Calu3 (cell line): ENCODE measurements around the gene SLC2A1. TPM values are rescaled to one million over a fixed set of nuclear protein-coding genes. Genes with fewer than 3 reads are reported as not detected.

ENCODE experiments used
- BruUV-seq: library from RNA; stranded (reverse); fragments of 400-500 nt; replicated peaks from 2 replicates; lab custom pipeline; 2021; lab: Mats Ljungman, UMichigan
- CTCF ChIA-PET: fragments of 300-600 bp; sonication (Branson Sonifier 250); formaldehyde crosslinking; loops from one replicate; lab custom pipeline; 2022; ENCODE audit warnings: antibody characterized with exemption; lab: Charles Lee
- DNase-seq: peaks from one replicate; pipeline ENCODE4 v3.0.0; 2022
- H3K27ac Mint-ChIP-seq: one replicate; pipeline ENCODE4 v1.8.0; 2022; ENCODE audit warnings: mixed read lengths; ENCODE audit not compliant: unreplicated experiment
- H3K27me3 Mint-ChIP-seq: one replicate; pipeline ENCODE4 v1.8.0; 2022; ENCODE audit warnings: mixed read lengths; ENCODE audit not compliant: unreplicated experiment
- H3K36me3 Mint-ChIP-seq: one replicate; pipeline ENCODE4 v1.8.0; 2022; ENCODE audit warnings: mild to moderate bottlenecking, moderate library complexity, mixed read lengths; ENCODE audit not compliant: insufficient read depth, unreplicated experiment
- H3K4me1 Mint-ChIP-seq: one replicate; pipeline ENCODE4 v1.8.0; 2022; ENCODE audit warnings: mild to moderate bottlenecking, low read depth, mixed read lengths; ENCODE audit not compliant: unreplicated experiment
- H3K4me3 Mint-ChIP-seq: one replicate; pipeline ENCODE4 v1.8.0; 2022; ENCODE audit warnings: mild to moderate bottlenecking, low read depth, moderate library complexity, mixed read lengths; ENCODE audit not compliant: unreplicated experiment
- H3K9me3 Mint-ChIP-seq: one replicate; pipeline ENCODE4 v1.8.0; 2022; ENCODE audit warnings: low read depth, mixed read lengths; ENCODE audit not compliant: unreplicated experiment
- intact Hi-C: fragments of 100-400 bp; cut with micrococcal nuclease; formaldehyde crosslinking; loops from one replicate; pipeline ENCODE4 v1.10.0; 2022; ENCODE audit not compliant: unreplicated experiment
- total RNA-seq: library from RNA; stranded (reverse); gene quantifications from 2 replicates; pipeline ENCODE4 v1.2.3, GENCODE V29; 2022
- TF ChIP-seq, protein P1 (sequence below): fragments of 200-600 bp; IDR thresholded peaks from one replicate; pipeline ENCODE4 v1.8.0; 2022; ENCODE audit warnings: antibody characterized with exemption; ENCODE audit not compliant: unreplicated experiment

The SLC2A1 gene
- total RNA-seq, 1 experiment from 2014 or later = 183 TPM

DNA sequence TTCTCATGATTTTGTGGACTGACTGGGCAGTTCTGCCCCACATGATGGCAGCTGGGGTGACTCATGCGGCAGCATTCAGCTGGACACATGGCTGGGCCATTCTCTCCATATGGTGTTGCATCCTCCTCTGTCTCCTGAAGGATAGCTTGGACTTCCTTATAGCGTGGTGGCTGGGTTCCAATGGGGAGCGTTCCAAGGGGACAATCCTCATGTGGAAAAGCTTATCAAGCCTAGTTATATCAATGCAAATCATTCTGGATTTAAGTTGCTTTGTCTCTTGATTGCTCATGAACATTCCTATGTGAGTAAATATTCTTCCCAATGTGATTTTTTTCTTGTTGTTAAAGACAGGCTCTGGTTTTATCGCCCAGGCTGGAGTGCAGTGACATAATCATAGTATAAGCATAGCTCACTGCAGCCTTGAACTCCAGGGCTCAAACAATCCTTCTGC lies 13.2 kb upstream of the SLC2A1 start:
- H3K36me3 Mint-ChIP-seq = peaks cover 6% of the 10 kb centered on the region
- H3K4me3 Mint-ChIP-seq = no peak overlapping the region
- no peaks in the 10 kb centered on the region for H3K27me3 Mint-ChIP-seq
- no TSS peak for BruUV-seq
- CTCF ChIA-PET = interaction anchor here (0.7 to 0.9 kb wide), 2 partner anchors 40 to 44 kb away, joined by 4 to 6 read pairs; no protein-coding TSS in a partner anchor
- intact Hi-C loops = no loop called here
- TF ChIP-seq, protein P1, sequence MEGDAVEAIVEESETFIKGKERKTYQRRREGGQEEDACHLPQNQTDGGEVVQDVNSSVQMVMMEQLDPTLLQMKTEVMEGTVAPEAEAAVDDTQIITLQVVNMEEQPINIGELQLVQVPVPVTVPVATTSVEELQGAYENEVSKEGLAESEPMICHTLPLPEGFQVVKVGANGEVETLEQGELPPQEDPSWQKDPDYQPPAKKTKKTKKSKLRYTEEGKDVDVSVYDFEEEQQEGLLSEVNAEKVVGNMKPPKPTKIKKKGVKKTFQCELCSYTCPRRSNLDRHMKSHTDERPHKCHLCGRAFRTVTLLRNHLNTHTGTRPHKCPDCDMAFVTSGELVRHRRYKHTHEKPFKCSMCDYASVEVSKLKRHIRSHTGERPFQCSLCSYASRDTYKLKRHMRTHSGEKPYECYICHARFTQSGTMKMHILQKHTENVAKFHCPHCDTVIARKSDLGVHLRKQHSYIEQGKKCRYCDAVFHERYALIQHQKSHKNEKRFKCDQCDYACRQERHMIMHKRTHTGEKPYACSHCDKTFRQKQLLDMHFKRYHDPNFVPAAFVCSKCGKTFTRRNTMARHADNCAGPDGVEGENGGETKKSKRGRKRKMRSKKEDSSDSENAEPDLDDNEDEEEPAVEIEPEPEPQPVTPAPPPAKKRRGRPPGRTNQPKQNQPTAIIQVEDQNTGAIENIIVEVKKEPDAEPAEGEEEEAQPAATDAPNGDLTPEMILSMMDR = no peak
- DNase-seq = no peak
- H3K27ac Mint-ChIP-seq = no peak overlapping the region
- peaks cover 42% of the 10 kb centered on the region for H3K4me1 Mint-ChIP-seq
- no peaks in the 10 kb centered on the region for H3K9me3 Mint-ChIP-seq

DNA sequence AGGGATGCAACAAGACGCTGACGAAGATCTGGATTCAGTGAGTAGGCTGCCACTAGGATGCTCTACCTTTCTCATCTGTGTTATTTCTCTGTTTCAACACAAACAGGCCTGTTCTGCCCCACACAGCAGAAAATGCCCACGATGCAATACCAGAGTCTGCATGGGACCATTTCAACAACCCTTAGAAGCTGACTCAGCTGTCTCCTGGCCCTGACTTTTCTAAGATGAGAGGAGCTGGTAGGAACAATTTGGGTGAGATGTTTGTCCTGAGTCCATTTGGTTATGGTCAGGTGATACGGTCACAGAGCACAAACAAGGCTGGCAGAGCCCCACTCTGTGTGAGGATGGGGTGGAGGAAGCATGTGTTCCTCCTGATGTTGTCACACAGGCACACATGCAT lies 11.5 kb upstream of the SLC2A1 start:
- Mint-ChIP-seq H3K9me3 (no peaks in the 10 kb centered on the region), H3K4me1 (peaks cover 35% of the 10 kb centered on the region), H3K27me3 (no peaks in the 10 kb centered on the region), H3K36me3 (peaks cover 7% of the 10 kb centered on the region), H3K27ac (no peak overlapping the region), H3K4me3 (no peak overlapping the region)
- intact Hi-C loops = no loop called here
- CTCF ChIA-PET = no interaction called here
- TF ChIP-seq, protein P1 = no peak
- DNase-seq = no peak
- no TSS peak for BruUV-seq

DNA sequence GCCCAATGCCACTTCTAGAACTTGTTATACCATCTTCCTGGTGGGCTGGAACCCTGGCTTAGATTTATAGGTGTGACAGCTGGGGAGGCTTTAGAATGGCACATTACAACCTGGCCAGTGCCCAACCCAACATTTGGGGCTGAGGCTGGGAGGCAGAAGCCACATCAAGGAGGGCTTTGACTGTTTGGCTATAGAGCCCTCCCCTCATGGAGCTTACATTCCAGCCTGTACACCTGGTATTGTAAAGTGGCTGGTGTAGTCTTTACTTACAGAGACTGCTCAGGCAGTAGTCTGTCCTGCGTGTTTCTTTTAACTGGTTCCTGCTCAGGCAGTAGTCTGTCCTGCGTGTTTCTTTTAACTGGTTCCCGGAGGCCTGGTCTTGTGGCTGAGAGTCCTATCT lies 10.0 kb upstream of the SLC2A1 start:
- Mint-ChIP-seq H3K9me3 (no peaks in the 10 kb centered on the region), H3K27me3 (no peaks in the 10 kb centered on the region), H3K27ac (peak overlapping the region; percentile 99), H3K36me3 (peaks cover 7% of the 10 kb centered on the region), H3K4me1 (peaks cover 33% of the 10 kb centered on the region), H3K4me3 (peak overlapping the region; percentile 67)
- CTCF ChIA-PET = no interaction called here
- TF ChIP-seq, protein P1 = no peak
- intact Hi-C loops = no loop called here
- no TSS peak for BruUV-seq
- no peak for DNase-seq

DNA sequence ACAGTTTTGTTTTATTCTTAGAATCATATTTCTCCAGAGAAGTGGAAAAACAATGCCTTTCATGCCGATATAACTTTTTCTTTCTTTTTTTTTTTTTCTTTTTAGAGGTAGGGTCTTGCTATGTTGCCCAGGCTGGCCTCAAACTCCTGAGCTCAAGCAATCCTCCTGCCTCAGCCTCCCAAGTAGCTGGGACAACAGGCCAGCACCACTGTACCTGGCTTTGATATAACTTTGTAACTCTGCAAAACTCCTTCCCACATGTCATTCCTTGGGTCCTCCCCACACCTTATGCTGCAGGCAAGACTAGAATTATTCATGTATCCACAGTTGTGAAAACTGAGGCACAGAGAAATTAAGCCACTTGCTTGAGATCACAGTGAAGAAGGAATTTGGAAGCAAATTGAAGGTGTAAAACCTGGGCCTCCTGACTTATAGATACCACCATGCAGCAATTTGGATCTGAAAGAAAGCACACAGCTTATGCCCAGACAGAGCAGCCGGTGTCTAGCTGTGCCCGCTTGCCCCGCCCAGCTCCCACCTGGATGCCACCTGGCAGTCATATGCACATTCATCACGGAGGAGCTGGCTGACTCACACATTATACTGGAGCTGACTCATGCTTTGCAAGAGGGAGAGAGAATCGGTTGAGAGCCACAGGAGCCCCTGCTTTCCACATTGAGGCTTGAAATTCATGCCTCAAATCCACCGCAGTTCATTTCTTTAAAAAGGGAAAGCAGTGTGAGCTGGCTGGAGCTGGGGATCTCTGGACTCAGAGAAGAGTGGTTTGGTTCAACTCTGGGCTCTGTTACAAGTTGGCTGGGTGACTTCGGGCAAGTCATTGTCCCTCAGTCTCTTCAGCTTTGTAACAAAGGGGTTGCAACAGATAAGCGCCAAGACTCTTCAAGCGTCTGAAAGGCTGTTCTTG lies 8.3 kb upstream of the SLC2A1 start:
- TSS peak; percentile 99 for BruUV-seq
- intact Hi-C loops = no loop called here
- Mint-ChIP-seq H3K27me3 (no peaks in the 10 kb centered on the region), H3K27ac (peak overlapping the region; percentile 99), H3K36me3 (peaks cover 7% of the 10 kb centered on the region), H3K9me3 (no peaks in the 10 kb centered on the region), H3K4me1 (peaks cover 34% of the 10 kb centered on the region), H3K4me3 (peak overlapping the region; percentile 67)
- CTCF ChIA-PET = interaction anchor here (0.7 to 1.3 kb wide), 7 partner anchors 10 to 107 kb away, joined by 3 to 8 read pairs (median 4); no protein-coding TSS in a partner anchor
- peak; percentile 92 for DNase-seq
- TF ChIP-seq, protein P1 = no peak
